Smooth muscle cell (in vitro differentiated cells): ENCODE data around the gene CNTNAP5. TPM values are rescaled to one million over a fixed set of nuclear protein-coding genes. Genes with fewer than 3 reads are reported as not detected.

Experiments
- DNase-seq: peaks from one replicate; lab custom pipeline; 2025; ENCODE audit not compliant: unreplicated experiment; lab: John Stamatoyannopoulos, UW
- H2AFZ ChIP-seq: fragments of 200-600 bp; sonication (generic); 2 replicates; pipeline ENCODE4 v1.6.0; 2016; ENCODE audit warnings: antibody characterized with exemption, low read depth, mild to moderate bottlenecking
- H3F3A ChIP-seq: fragments of 200-600 bp; sonication (generic); 2 replicates; pipeline ENCODE4 v1.6.0; 2017; ENCODE audit warnings: antibody characterized with exemption, low read depth
- H3K27ac ChIP-seq: fragments of 200-600 bp; sonication (generic); 2 replicates; pipeline ENCODE4 v1.5.1; 2016; ENCODE audit warnings: low read depth, mild to moderate bottlenecking
- H3K27me3 ChIP-seq: fragments of 200-600 bp; sonication (generic); 2 replicates; pipeline ENCODE4 v1.6.1; 2016; ENCODE audit warnings: low read depth, mild to moderate bottlenecking
- H3K36me3 ChIP-seq: fragments of 200-600 bp; sonication (generic); 2 replicates; pipeline ENCODE4 v1.5.1; 2016; ENCODE audit warnings: low read depth
- H3K4me1 ChIP-seq: fragments of 200-600 bp; sonication (generic); 2 replicates; pipeline ENCODE4 v1.5.1; 2016; ENCODE audit warnings: low read depth
- H3K4me2 ChIP-seq: fragments of 200-600 bp; sonication (generic); 2 replicates; pipeline ENCODE4 v1.6.0; 2016; ENCODE audit warnings: mild to moderate bottlenecking
- H3K4me3 ChIP-seq: fragments of 200-600 bp; sonication (generic); 2 replicates; pipeline ENCODE4 v1.5.1; 2016; ENCODE audit warnings: mild to moderate bottlenecking
- H3K79me2 ChIP-seq: fragments of 200-600 bp; sonication (generic); 2 replicates; pipeline ENCODE4 v1.6.0; 2016; ENCODE audit warnings: low read depth, mild to moderate bottlenecking
- H3K9ac ChIP-seq: fragments of 200-600 bp; sonication (generic); 2 replicates; pipeline ENCODE4 v1.6.0; 2016; ENCODE audit warnings: low read depth
- H3K9me3 ChIP-seq: fragments of 200-600 bp; sonication (generic); replicated peaks from 2 replicates; pipeline ENCODE4 v1.5.1; 2016; ENCODE audit warnings: low read depth
- H4K20me1 ChIP-seq: fragments of 200-600 bp; sonication (generic); 2 replicates; pipeline ENCODE4 v1.6.0; 2016; ENCODE audit warnings: low read depth
- CTCF ChIP-seq: fragments of 200-600 bp; sonication (generic); IDR thresholded peaks from 2 replicates; pipeline ENCODE4 v1.5.1; 2017; ENCODE audit warnings: borderline replicate concordance, mild to moderate bottlenecking, antibody characterized with exemption; ENCODE audit not compliant: insufficient read depth, poor library complexity, severe bottlenecking
- WGBS: methylation state at CpG from one replicate; pipeline ENCODE4 v1.1.7; 2016; ENCODE audit warnings: low lambda C conversion rate; 5-methylcytosine and 5-hydroxymethylcytosine counted together
- polyA plus RNA-seq: library from polyadenylated mRNA; unstranded; fragments of >200 nt; fragmentation: Nextera tagmentation; extraction: Ambion mirVana; gene quantifications from 2 replicates; pipeline ENCODE4 v1.2.1, GENCODE V29; 2016
- total RNA-seq: library from RNA; depleted of rRNA; stranded (reverse); fragments of >200 nt; gene quantifications from 2 replicates; pipeline ENCODE4 v1.2.3, GENCODE V29; 2014

Gene CNTNAP5
- total and polyA plus RNA-seq, 2 experiments from 2014 or later: not detected

- no peak overlapping the region for H3K9ac ChIP-seq
- no peak overlapping the region for H3K4me3 ChIP-seq
- no peak overlapping the region for H3K27ac ChIP-seq
- TF ChIP-seq CTCF: no peak
- H3K9me3 ChIP-seq: no peaks in the 10 kb centered on the region
- H3K79me2 ChIP-seq: no peaks in the 10 kb centered on the region
- H3K4me1 ChIP-seq: no peaks in the 10 kb centered on the region
- H3K27me3 ChIP-seq: no peaks in the 10 kb centered on the region
- no peak for DNase-seq
- H4K20me1 ChIP-seq: no peaks in the 10 kb centered on the region
- no peak overlapping the region for H2AFZ ChIP-seq
- 95% methylated on average over 4 of the region's 4 CpGs for WGBS
- no peaks in the 10 kb centered on the region for H3F3A ChIP-seq
- no peaks in the 10 kb centered on the region for H3K36me3 ChIP-seq
- H3K4me2 ChIP-seq: no peak overlapping the region
Measured at GRCh38 chr2:124898827-124899226, 873.7 kb downstream of the CNTNAP5 start.

- TF ChIP-seq CTCF: no peak
- Histone ChIP-seq H2AFZ (no peak overlapping the region), H3K9ac (no peak overlapping the region), H3K27ac (no peak overlapping the region), H3K9me3 (no peaks in the 10 kb centered on the region), H3K4me2 (no peak overlapping the region), H4K20me1 (no peaks in the 10 kb centered on the region), H3F3A (no peaks in the 10 kb centered on the region), H3K79me2 (no peaks in the 10 kb centered on the region), H3K27me3 (no peaks in the 10 kb centered on the region), H3K4me3 (no peak overlapping the region), H3K36me3 (no peaks in the 10 kb centered on the region), H3K4me1 (no peaks in the 10 kb centered on the region)
- 80% methylated on average over 2 of the region's 2 CpGs for WGBS
- DNase-seq: no peak
Measured at GRCh38 chr2:124908411-124908810, 883.3 kb downstream of the CNTNAP5 start.

GRCh38 chr2:124911560-124911959, 886.5 kb downstream of the CNTNAP5 start:
- Histone ChIP-seq H3K79me2 (no peaks in the 10 kb centered on the region), H3K4me3 (no peak overlapping the region), H3K4me2 (no peak overlapping the region), H3K4me1 (no peaks in the 10 kb centered on the region), H3K9ac (no peak overlapping the region), H3K36me3 (no peaks in the 10 kb centered on the region), H3K27ac (no peak overlapping the region), H3K27me3 (no peaks in the 10 kb centered on the region), H3F3A (no peaks in the 10 kb centered on the region), H4K20me1 (no peaks in the 10 kb centered on the region), H2AFZ (no peak overlapping the region), H3K9me3 (no peaks in the 10 kb centered on the region)
- DNase-seq: no peak
- 72% methylated on average over 5 of the region's 5 CpGs for whole genome bisulfite sequencing
- TF ChIP-seq CTCF: no peak

- Histone ChIP-seq H2AFZ (no peak overlapping the region), H3K27ac (no peak overlapping the region), H3K79me2 (no peaks in the 10 kb centered on the region), H3K9me3 (no peaks in the 10 kb centered on the region), H4K20me1 (no peaks in the 10 kb centered on the region), H3K4me3 (no peak overlapping the region), H3K27me3 (no peaks in the 10 kb centered on the region), H3K4me2 (no peak overlapping the region), H3K36me3 (no peaks in the 10 kb centered on the region), H3K4me1 (no peaks in the 10 kb centered on the region), H3K9ac (no peak overlapping the region), H3F3A (no peaks in the 10 kb centered on the region)
- DNase-seq: no peak
- WGBS: 80% methylated on average over 9 of the region's 9 CpGs
- TF ChIP-seq CTCF: no peak
Measured at GRCh38 chr2:124913868-124914267, 888.8 kb downstream of the CNTNAP5 start.
